Ishikawa (cell line): Measurements from ENCODE around the gene WDR62.

Experiments used
- EP300 ChIP-seq: IDR thresholded peaks from 2 replicates; pipeline ENCODE4 v1.6.1; 2012; ENCODE audit warnings: borderline replicate concordance
- FOXM1 ChIP-seq: IDR thresholded peaks from 2 replicates; pipeline ENCODE4 v1.6.1; 2012; ENCODE audit warnings: low read depth, borderline replicate concordance
- RAD21 ChIP-seq: IDR thresholded peaks from 2 replicates; pipeline ENCODE4 v1.6.1; 2012; ENCODE audit warnings: low read depth
- TAF1 ChIP-seq: IDR thresholded peaks from 2 replicates; pipeline ENCODE4 v1.6.1; 2012; ENCODE audit warnings: low read depth, mild to moderate bottlenecking
- TCF12 ChIP-seq: IDR thresholded peaks from 2 replicates; pipeline ENCODE4 v1.6.1; 2012; ENCODE audit warnings: low read depth
- YY1 ChIP-seq: IDR thresholded peaks from 2 replicates; pipeline ENCODE4 v1.6.1; 2012; ENCODE audit warnings: low read depth
- TF ChIP-seq, protein P1 (sequence below): IDR thresholded peaks from 2 replicates; pipeline ENCODE4 v1.6.1; 2012
- TF ChIP-seq, protein P2 (sequence below): IDR thresholded peaks from 2 replicates; pipeline ENCODE4 v1.6.1; 2012; ENCODE audit warnings: low read depth, mild to moderate bottlenecking

DNA sequence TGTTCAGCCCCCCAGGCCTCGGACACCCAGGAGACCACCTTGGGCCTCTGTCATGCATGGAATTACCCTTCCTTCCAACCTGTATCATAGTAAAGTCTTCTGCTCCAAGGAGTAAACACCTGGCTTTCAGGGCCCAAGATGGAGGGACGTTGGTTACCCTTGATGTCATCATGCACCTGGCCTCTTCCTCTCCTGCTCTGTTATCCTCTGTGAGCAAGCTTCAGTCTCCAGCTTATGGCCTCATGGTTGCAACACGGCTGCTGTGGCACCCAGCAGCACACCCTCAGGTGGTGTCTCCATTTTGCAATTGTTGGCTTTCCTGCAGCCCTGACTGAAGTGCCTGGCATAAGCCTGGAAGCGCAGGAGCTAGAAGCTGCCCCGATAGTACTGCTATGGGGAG, 52.3 kb downstream of the WDR62 start:
- no peak for TF ChIP-seq RAD21
- no peak for TF ChIP-seq TAF1
- TF ChIP-seq, protein P1, sequence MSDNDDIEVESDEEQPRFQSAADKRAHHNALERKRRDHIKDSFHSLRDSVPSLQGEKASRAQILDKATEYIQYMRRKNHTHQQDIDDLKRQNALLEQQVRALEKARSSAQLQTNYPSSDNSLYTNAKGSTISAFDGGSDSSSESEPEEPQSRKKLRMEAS, result no peak
- TF ChIP-seq EP300, result no peak
- no peak for TF ChIP-seq FOXM1
- no peak for TF ChIP-seq TCF12
- TF ChIP-seq, protein P2, sequence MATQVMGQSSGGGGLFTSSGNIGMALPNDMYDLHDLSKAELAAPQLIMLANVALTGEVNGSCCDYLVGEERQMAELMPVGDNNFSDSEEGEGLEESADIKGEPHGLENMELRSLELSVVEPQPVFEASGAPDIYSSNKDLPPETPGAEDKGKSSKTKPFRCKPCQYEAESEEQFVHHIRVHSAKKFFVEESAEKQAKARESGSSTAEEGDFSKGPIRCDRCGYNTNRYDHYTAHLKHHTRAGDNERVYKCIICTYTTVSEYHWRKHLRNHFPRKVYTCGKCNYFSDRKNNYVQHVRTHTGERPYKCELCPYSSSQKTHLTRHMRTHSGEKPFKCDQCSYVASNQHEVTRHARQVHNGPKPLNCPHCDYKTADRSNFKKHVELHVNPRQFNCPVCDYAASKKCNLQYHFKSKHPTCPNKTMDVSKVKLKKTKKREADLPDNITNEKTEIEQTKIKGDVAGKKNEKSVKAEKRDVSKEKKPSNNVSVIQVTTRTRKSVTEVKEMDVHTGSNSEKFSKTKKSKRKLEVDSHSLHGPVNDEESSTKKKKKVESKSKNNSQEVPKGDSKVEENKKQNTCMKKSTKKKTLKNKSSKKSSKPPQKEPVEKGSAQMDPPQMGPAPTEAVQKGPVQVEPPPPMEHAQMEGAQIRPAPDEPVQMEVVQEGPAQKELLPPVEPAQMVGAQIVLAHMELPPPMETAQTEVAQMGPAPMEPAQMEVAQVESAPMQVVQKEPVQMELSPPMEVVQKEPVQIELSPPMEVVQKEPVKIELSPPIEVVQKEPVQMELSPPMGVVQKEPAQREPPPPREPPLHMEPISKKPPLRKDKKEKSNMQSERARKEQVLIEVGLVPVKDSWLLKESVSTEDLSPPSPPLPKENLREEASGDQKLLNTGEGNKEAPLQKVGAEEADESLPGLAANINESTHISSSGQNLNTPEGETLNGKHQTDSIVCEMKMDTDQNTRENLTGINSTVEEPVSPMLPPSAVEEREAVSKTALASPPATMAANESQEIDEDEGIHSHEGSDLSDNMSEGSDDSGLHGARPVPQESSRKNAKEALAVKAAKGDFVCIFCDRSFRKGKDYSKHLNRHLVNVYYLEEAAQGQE, result no peak
- no peak for TF ChIP-seq YY1
